ENCODE measurements around the gene AGGF1.

- TF ChIP-seq POLR2A (IDR thresholded peaks at IDR 0.05; ENCODE audit: low read length): no peak
- no peak for TF ChIP-seq GATA1 (IDR thresholded peaks at IDR 0.05; ENCODE audit: low read depth, low read length)
These were observed 12.5 kb upstream of the AGGF1 start for GRCh38 chr5:77017668-77018067.
